ENCODE results near the gene TRIP13.
"Not testable (repeated sequence)": the region's sequence is repeated elsewhere in the genome, so short reads cannot be mapped to it uniquely, and the experiment has no call there.

Gene TRIP13

GRCh38 chr5:893137-893506 lies 438 bp downstream of the TRIP13 start:
- DNase-seq, result no peak

GRCh38 chr5:893711-894110 lies 1.0 kb downstream of the TRIP13 start:
- no peak for DNase-seq

DNA sequence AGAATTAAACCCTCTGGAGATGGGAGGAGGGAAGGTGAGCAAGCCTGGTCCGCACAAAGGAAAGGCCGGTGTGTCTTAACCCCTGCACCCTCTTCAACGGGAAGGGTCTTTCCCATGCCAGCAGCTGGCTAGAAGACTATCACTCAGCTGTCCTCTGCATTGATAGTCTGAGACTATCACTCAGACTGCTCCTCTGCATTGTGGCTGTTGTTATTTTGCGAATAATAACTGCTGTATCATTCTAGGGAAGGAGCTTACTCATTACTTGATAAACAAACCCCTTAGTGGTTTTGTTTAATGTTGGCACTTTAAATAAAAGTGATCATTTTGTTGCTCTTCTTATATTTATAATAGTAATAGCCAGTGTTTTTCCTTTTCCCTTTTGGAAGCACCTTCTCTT lies 8.1 kb downstream of the TRIP13 start:
- no peak for DNase-seq

DNA sequence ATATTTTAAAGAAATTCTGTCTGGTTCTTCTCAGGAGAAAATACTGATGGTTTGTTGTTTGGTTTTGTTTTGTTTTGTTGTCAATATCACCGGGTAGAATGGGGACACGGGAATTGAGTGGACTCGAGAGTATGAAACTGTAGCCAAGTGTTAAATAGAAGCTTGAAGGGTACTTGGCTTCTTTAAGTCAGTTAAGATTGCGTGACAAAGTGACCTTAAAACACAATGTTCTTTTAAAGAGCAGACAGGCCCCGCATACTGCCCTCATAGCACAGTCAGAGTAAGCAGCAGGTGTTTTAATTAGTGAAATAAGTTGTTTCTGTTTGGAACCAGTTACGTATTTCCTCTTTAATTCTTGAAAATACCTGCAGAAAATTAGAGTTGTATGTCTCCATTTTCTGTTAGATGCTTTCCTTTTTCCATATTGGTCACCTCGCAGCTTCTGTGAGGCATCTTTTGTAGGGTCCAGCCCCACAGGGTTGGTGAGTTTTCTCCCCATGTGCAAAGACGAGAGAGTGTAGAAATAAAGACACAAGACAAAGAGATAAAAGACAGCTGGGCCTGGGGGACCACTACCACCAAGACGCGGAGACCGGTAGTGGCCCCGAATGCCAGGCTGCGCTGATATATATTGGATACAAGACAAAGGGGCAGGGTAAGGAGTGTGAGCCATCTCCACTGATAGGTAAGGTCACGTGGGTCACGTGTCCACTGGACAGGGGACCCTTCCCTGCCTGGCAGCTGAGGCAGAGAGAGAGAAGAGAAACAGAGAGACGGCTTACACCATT lies 9.6 kb downstream of the TRIP13 start:
- DNase-seq, result no peak

- no peak for DNase-seq
Observed at GRCh38 chr5:903756-904096, 11.0 kb downstream of the TRIP13 start.

DNA sequence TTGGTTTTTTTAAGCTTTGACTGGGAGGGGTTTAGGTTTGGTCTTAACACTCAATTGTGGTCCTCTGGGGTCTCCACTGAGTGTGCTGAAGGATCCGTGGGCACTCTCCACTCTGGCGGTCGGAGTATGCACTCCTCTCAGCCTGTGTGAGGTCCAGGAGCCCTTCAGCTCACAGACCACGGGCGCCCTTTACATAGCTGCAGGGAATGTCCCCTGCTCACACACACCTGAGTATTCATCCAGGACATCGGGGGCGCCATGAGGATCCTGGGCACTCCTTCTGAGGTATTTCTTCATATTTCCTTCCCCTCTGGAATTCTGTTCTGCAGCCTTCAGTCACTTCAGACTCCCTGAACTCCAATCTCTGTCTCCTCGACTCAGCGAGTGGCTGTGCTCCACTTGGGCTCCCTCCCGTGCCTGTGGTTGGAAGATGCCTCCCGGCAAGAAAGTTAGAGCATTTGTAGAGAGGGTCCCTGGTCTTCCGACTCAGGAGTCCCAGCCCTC lies 12.5 kb downstream of the TRIP13 start:
- DNase-seq, result no peak

DNA sequence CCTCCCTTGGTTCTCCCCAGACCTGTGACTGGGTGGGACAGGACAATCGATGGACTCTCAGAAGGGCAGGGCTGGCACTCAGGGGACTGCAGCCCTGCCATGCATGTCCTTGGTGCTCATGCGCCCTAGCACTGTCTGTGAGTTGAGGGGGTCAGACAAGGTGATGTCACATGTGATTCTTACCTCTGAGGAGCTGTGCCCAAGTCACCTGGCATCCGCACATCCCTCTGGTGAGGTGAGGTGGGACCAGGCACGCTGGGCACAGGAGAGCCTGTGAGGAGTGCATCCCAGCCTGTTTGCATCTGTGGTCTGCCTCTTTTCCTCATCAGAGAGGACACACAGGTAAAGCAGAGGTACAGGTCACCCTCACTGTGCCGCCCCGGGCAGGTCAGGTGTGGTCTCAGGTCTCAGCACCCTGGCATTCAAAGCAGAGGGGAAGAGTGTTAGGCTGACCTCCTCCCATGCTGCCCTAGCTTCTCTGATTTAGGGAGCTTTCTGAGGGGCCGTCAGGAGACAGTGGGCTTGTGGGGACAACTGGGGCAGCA lies 14.8 kb downstream of the TRIP13 start:
- DNase-seq, result no peak

- DNase-seq, result no peak
Observed at GRCh38 chr5:908172-908571, 15.5 kb downstream of the TRIP13 start.

DNA sequence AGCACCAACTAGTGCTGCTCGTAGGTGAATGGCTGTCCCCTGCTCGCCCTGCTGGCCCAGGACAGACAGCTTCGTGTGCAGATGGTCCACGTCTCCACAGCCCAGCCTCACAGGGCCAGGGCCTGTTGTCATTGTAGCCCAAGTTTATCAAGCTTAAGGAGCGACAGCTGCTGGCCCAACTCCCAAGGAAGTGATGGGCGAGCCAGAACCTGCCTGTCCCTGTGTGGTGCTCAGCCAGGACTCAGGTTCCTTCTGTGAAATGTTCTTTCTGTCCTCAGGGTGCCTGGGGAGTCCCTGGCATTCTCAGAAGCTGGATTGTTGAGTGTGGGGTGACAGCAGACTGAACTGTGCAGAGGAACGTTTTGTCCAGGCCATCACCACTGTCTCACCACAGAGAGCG lies 16.4 kb downstream of the TRIP13 start:
- no peak for DNase-seq

DNA sequence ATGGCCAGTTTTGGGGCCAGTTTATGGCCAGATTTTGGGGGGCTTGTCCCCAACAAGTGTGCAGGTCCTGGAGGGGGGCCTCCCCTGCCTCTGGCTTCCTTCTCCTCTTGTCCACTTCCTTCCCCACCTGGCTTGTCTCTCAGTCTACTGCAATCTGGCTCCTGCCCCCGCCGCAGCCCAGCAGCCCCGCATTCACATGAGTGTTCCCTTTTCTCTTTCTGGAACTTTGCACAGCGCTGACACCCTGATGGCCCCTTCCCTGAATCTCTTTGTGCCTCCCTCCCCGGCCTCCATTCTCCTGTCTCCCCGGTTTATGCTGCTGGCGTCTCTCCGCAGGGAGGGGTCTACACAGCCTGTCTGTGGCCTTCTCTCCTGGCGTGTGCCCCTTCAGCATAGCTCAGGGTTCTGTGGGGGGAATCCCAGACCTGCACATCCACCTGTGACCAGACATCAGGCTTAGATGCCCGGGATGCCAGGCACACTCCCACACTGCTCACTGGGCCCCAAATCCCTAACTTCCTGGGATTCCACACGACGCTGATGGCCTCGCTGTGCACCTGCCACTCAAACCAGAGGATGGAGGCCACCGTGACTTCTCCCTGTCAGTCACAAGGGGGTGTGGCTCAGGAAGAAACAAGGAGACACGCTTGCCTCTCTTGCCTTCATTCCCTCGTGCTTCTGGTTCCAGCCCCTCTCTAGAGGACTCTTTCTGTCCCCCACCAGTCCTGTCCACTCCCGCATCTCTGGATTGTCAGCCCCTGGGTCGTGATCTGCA lies 17.5 kb downstream of the TRIP13 start:
- DNase-seq, result no peak

DNA sequence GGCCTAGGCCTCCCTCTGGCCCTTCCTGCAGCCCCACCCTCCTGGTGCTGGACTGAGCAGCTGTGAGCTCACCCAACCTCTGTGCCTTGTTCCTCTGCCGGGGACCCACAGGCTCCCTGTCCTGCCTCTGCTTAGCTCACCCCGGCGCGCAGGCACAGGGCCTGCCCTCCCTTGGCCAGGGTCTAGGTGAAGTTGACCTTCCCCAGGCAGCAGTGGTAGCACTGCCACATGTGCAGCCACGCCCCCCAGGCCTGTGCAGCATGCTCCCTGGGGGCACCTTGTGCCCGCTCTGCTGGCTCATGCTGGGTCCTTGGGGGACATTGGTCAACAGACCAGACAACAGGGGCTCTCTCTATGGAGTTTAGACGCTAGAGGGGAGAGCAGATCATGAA lies 18.1 kb downstream of the TRIP13 start:
- no peak for DNase-seq

- DNase-seq, result no peak
Observed at GRCh38 chr5:911601-912000, 18.9 kb downstream of the TRIP13 start.

- no peak for DNase-seq
Observed at GRCh38 chr5:912280-913091, 19.8 kb downstream of the TRIP13 start.

DNA sequence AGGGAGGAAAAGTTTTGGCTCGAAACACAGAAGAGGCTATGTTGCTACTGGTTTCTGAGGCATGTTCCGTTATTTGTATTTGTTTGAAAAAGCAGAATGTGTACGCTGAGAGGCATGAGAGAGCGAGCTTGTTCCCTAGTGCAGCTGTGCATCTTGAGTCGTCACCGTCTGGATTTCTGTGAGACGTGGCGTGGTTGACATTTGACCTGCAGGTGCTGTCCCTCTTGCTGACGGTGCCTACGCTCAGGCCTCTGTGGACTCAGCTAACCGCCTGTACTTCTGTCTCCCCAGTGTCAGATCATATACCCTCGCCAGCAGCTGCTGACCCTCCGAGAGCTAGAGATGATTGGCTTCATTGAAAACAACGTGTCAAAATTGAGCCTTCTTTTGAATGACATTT lies 21.5 kb downstream of the TRIP13 start:
- DNase-seq, result no peak

DNA sequence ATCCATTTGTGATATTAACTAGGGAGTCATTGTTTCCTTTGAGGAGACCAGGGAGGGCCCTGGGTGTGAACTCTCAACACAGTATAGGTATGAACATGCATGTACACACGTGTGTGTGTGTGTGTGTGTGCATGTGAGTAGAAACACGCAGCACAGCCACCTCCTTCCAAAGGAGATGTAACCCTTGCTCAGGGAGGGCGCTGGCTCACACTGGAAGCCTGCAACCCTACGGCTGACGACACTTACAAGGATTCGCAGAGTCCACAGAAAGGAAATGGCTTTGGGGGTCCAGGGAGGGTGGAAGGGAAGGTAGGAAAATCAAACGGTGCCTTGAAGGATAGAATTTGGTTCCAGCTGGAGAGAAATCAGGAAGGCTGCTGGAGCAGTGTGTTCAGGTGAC lies 21.9 kb downstream of the TRIP13 start:
- DNase-seq, result no peak

- DNase-seq, result not testable (repeated sequence)
Observed at GRCh38 chr5:915346-915745, 22.7 kb downstream of the TRIP13 start.

DNA sequence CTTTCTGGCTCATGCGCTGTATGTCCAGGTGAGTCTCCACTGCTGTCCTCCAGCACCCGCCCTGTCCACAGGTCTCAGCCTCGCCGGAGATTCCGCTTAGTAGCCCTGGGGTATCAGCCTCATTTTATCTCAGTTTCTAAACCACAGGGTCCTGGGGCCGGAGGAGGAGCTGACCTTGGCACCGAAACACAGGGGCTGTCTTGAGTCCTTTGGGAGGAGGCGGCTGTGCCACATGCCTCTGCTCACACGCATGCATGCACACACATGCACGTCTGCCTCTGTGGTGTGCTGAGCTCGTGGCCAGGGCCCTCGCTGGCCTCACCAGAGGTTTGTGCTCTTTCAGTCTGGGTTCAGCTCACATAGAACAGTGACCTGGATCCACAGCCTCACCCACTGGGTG lies 23.3 kb downstream of the TRIP13 start:
- no peak for DNase-seq

DNA sequence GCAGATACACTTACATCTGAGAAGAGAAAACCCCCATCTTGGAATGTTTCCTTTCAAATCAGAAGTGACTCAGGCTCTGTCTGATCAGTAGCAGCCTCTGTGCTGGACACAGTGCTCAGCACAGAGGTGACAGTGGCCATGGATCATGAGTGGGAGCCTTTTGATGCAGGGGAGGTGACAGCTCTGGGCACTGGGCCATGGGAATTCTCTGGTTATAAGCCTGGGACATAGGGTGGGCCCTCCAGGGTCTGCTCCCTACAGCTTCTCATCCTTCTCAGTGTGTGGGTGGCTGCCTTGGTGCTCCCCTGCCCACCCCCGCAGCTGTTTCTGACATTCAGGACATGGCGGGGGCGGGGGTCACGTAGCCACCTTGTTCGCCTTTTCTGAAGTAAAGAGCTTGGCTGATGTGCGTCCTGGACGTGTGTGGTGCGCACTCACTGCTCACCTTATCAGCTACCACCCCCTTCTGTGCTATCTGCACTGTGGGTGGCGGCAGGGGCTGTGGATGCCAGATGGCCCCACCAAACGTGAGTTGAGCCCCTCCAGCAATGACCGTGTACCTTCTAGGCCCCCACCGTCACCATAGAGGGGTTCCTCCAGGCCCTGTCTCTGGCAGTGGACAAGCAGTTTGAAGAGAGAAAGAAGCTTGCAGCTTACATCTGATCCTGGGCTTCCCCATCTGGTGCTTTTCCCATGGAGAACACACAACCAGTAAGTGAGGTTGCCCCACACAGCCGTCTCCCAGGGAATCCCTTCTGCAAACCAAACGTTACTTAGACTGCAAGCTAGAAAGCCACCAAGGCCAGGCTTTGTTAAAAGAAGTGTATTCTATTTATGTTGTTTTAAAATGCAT lies 24.0 kb downstream of the TRIP13 start:
- DNase-seq, result no peak

- not testable (repeated sequence) for DNase-seq
Observed at GRCh38 chr5:918717-919116, 26.0 kb downstream of the TRIP13 start.

DNA sequence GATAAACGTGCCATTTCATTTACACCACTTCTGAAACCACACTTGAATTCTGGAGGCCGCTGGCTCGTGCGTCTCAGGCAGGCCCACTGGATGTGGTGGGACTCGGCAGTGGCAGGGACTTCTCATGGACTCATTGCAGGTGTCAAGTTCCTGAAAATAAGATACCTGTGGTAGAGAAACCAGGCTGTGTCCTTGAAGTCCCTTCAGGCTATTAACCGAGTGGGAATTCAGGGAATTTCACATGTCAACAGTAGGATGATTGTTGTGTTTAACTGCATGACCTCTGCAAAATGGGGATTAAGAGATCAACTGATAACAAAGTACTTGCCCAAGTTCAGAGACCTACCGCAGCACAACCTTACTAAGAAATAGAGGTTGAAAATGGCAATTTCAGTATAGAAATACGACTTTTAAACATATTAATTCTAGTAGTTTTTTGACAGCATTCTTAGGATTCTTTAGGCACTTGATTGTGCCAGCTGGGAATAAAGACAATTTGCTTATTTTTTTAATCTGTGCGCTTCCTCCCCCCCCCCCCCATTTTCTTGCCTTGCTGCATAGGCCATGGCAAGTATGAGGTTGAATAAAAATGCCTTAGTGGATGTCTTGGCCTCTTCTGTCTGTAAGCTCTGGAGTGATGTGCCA lies 26.8 kb downstream of the TRIP13 start:
- DNase-seq, result no peak

GRCh38 chr5:920321-920720 lies 27.6 kb downstream of the TRIP13 start:
- DNase-seq, result no peak
